Endothelial cell of umbilical vein (primary cell): Measurements from ENCODE around the gene ARHGEF17. TPM values are rescaled to one million over a fixed set of nuclear protein-coding genes. Genes with fewer than 3 reads are reported as not detected.

Experiments
- BruUV-seq: library from RNA; stranded (reverse); fragments of 400-500 nt; replicated peaks from 2 replicates; lab custom pipeline; 2021; lab: Mats Ljungman, UMichigan
- CTCF ChIA-PET: fragments of 300-600, 350-600 bp; sonication (Branson Sonifier 250); formaldehyde crosslinking; loops from one replicate; lab custom pipeline; 2021; ENCODE audit warnings: antibody characterized with exemption, inconsistent platforms; lab: Charles Lee
- POLR2A ChIA-PET: fragments of 300-600, 350-600 bp; sonication (Branson Sonifier 250); formaldehyde crosslinking; loops from one replicate; lab custom pipeline; 2021; ENCODE audit warnings: antibody characterized with exemption, inconsistent platforms; lab: Charles Lee
- DNase-seq: peaks from one replicate; pipeline ENCODE4 v3.0.0-alpha.2; 2011; ENCODE audit warnings: low read depth, low spot score
- FAIRE-seq: peaks from 2 replicates; lab custom pipeline; 2011; peaks lifted over from hg19 to GRCh38; lab: Jason Lieb, UNC
- H2AFZ ChIP-seq: 2 replicates; pipeline ENCODE4 v1.6.0; 2012; ENCODE audit warnings: low read depth, low read length, control low read depth, inconsistent platforms
- H3K27ac ChIP-seq: 2 replicates; pipeline ENCODE4 v1.5.1; 2011; ENCODE audit warnings: low read depth, mild to moderate bottlenecking, control low read depth, low read length, moderate library complexity; ENCODE audit not compliant: insufficient read depth
- H3K27me3 ChIP-seq, 2 experiments: 2 replicates each; pipeline versions ENCODE4 v1.6.0 to v1.6.1; 2011; ENCODE audit warnings: low read length in 2 of 2, mixed read lengths in 1 of 2; ENCODE audit not compliant: control insufficient read depth in 2 of 2, insufficient read depth in 2 of 2
- H3K36me3 ChIP-seq, 2 experiments: 2 replicates in 1 of 2; 3 replicates in 1 of 2; pipeline ENCODE4 v1.5.1; 2011; ENCODE audit warnings: low read length in 2 of 2, mild to moderate bottlenecking in 1 of 2, moderate library complexity in 1 of 2; ENCODE audit not compliant: control insufficient read depth in 2 of 2, insufficient read depth in 2 of 2; ENCODE audit errors: extremely low read depth in 1 of 2
- H3K4me1 ChIP-seq: 3 replicates; pipeline ENCODE4 v1.5.1; 2011; ENCODE audit warnings: mild to moderate bottlenecking, low read length; ENCODE audit not compliant: control insufficient read depth, insufficient read depth; ENCODE audit errors: extremely low read depth
- H3K4me2 ChIP-seq: 2 replicates; pipeline ENCODE4 v1.6.1; 2011; ENCODE audit warnings: low read length, control low read depth, mixed read lengths; ENCODE audit not compliant: insufficient read depth
- H3K4me3 ChIP-seq, 3 experiments: fragments of 200-600 bp in 1 of 3; sonication (generic), shearing (Covaris generic) in 1 of 3; replicated peaks in 1 of 3; 2 replicates each; pipeline ENCODE4 v1.5.1; 2011 to 2016; ENCODE audit warnings: control low read depth in 3 of 3, low read length in 3 of 3, mild to moderate bottlenecking in 2 of 3, inconsistent platforms in 1 of 3, low read depth in 1 of 3, moderate library complexity in 1 of 3; ENCODE audit not compliant: insufficient read depth in 1 of 3
- H3K79me2 ChIP-seq: 2 replicates; pipeline ENCODE4 v1.6.0; 2012; ENCODE audit warnings: low read length, inconsistent platforms; ENCODE audit not compliant: control insufficient read depth, insufficient read depth
- H3K9ac ChIP-seq: replicated peaks from 2 replicates; pipeline ENCODE3; 2011; ENCODE audit warnings: low read length, control low read depth; ENCODE audit not compliant: insufficient read depth; ENCODE audit errors: extremely low read depth
- H3K9me1 ChIP-seq: replicated peaks from 3 replicates; pipeline ENCODE4 v1.6.0; 2011; ENCODE audit warnings: mild to moderate bottlenecking, low read length; ENCODE audit not compliant: control insufficient read depth, insufficient read depth; ENCODE audit errors: extremely low read depth
- H3K9me3 ChIP-seq: replicated peaks from 2 replicates; pipeline ENCODE4 v1.5.1; 2012; ENCODE audit warnings: low read length, inconsistent platforms; ENCODE audit not compliant: control insufficient read depth, insufficient read depth
- H4K20me1 ChIP-seq: replicated peaks from 2 replicates; pipeline ENCODE3; 2011; ENCODE audit warnings: mild to moderate bottlenecking, low read length; ENCODE audit not compliant: control insufficient read depth, insufficient read depth; ENCODE audit errors: extremely low read depth
- GATA2 ChIP-seq: IDR thresholded peaks from 2 replicates; pipeline ENCODE4 v1.7.0; 2011; ENCODE audit warnings: low read depth, mild to moderate bottlenecking, moderate library complexity, mixed read lengths, low read length; ENCODE audit not compliant: insufficient read length, insufficient read depth
- JUN ChIP-seq: IDR thresholded peaks from 2 replicates; pipeline ENCODE4 v1.6.1; 2011; ENCODE audit warnings: borderline replicate concordance, low read depth; ENCODE audit not compliant: insufficient read length, insufficient read depth
- dilution Hi-C: fragments of 300-500 bp; cut with MboI; formaldehyde crosslinking; loops from one replicate; pipeline ENCODE4 v1.15.0; 2019; ENCODE audit warnings: low sequenced_read_pairs; ENCODE audit not compliant: extremely low pct_ligation_motif_present
- intact Hi-C: fragments of 100-400 bp; cut with micrococcal nuclease; formaldehyde crosslinking; loops from one replicate; pipeline ENCODE4 v1.10.0; 2022
- polyA plus RNA-seq, 4 experiments: library from polyadenylated mRNA; depleted of rRNA in 3 of 4; stranded (reverse) in 3 of 4; unstranded in 1 of 4; fragments of >200 nt; gene quantifications; 2 replicates each; pipeline versions ENCODE4 v1.2.1 to v1.2.3, GENCODE V29; 2011 to 2012; ENCODE audit warnings: missing spikeins in 1 of 4
- total RNA-seq: library from RNA; stranded (reverse); gene quantifications from 2 replicates; pipeline ENCODE4 v1.2.3, GENCODE V29; 2021

ARHGEF17 gene
- total and polyA plus RNA-seq, 2 donors (not counting 3 experiments of a cell fraction or from before 2014, with no cell fraction given), result 74.9 to 89.9 TPM

DNA sequence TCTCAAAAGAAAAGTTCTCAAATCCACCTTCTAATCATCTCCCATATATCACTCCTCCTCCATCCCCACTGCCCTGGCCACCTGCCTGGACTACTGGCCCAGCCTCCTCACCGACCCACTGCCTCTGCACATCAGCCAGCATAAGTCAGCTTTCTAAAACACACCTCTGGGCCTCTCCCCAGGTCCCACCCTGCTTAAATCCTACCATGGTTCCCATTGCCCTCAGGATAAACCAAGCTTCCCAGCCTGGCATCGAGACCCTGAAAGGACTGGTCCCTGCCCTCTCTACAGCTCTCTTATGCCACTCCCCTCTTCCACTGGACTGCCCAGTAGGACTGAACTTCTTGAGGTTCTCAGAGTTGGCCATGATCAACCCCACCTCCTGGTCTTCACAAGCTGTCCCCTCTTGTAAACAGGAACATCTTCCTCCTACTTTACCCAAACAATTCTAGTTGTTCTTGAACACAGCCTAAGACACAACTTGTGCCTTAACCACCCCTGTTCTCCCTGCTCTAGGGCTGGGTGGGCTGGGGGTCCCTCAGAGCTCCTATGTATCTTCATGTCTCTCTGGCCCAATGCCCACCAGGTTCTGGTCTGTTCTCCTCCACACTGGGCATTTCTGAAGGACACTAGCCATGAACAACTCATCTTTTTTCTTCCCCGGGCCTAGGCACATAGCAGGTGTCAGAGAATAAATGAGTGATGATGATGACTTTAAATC, 48.5 kb upstream of the ARHGEF17 start:
- FAIRE-seq (no peak), DNase-seq (no peak)
- no TSS peak for BruUV-seq
- Histone ChIP-seq H4K20me1 (no peaks in the 10 kb centered on the region), H3K79me2 (no peaks in the 10 kb centered on the region), H3K4me3 (no peak overlapping the region), H3K9me3 (no peaks in the 10 kb centered on the region), H3K27me3 (peaks cover 6 to 18% of the 10 kb centered on the region in 2 experiments), H3K9me1 (no peaks in the 10 kb centered on the region), H3K36me3 (no peaks in the 10 kb centered on the region), H3K9ac (no peak overlapping the region), H3K4me1 (peaks cover 6% of the 10 kb centered on the region), H3K4me2 (no peak overlapping the region), H2AFZ (no peak overlapping the region), H3K27ac (no peak overlapping the region)
- no peak for TF ChIP-seq GATA2
- dilution Hi-C loops (no loop called here), intact Hi-C loops (no loop called here)
- ChIA-PET CTCF (interaction anchor here (0.9 kb wide), 1 partner anchor 11 kb away, joined by 3 read pairs; no protein-coding TSS in a partner anchor), POLR2A (no interaction called here)

- Histone ChIP-seq H3K4me3 (no peak overlapping the region), H3K27ac (no peak overlapping the region), H3K36me3 (no peaks in the 10 kb centered on the region), H2AFZ (no peak overlapping the region), H3K4me1 (peaks cover 6% of the 10 kb centered on the region), H3K9me1 (no peaks in the 10 kb centered on the region), H3K79me2 (no peaks in the 10 kb centered on the region), H3K9me3 (no peaks in the 10 kb centered on the region), H3K4me2 (no peak overlapping the region), H3K27me3 (peaks cover 10 to 23% of the 10 kb centered on the region in 2 experiments), H4K20me1 (no peaks in the 10 kb centered on the region), H3K9ac (no peak overlapping the region)
- dilution Hi-C loops, result no loop called here
- intact Hi-C loops, result no loop called here
- DNase-seq (no peak), FAIRE-seq (no peak)
- TF ChIP-seq GATA2 (no peak), JUN (no peak)
- POLR2A ChIA-PET, result no interaction called here
- no TSS peak for BruUV-seq
- CTCF ChIA-PET, result no interaction called here
These were observed 48.0 kb upstream of the ARHGEF17 start for GRCh38 chr11:73260127-73260457.
